ENCODE data around the gene FZD7.

The FZD7 gene

GRCh38 chr2:202065876-202066275 is 32.2 kb downstream of the FZD7 start:
- TF ChIP-seq ZFX (IDR thresholded peaks at IDR 0.05): no peak
- TF ChIP-seq, protein P1, sequence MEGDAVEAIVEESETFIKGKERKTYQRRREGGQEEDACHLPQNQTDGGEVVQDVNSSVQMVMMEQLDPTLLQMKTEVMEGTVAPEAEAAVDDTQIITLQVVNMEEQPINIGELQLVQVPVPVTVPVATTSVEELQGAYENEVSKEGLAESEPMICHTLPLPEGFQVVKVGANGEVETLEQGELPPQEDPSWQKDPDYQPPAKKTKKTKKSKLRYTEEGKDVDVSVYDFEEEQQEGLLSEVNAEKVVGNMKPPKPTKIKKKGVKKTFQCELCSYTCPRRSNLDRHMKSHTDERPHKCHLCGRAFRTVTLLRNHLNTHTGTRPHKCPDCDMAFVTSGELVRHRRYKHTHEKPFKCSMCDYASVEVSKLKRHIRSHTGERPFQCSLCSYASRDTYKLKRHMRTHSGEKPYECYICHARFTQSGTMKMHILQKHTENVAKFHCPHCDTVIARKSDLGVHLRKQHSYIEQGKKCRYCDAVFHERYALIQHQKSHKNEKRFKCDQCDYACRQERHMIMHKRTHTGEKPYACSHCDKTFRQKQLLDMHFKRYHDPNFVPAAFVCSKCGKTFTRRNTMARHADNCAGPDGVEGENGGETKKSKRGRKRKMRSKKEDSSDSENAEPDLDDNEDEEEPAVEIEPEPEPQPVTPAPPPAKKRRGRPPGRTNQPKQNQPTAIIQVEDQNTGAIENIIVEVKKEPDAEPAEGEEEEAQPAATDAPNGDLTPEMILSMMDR (conservative IDR thresholded peaks at IDR 0.05): no peak
- no peak overlapping the region for H3K27ac ChIP-seq

DNA sequence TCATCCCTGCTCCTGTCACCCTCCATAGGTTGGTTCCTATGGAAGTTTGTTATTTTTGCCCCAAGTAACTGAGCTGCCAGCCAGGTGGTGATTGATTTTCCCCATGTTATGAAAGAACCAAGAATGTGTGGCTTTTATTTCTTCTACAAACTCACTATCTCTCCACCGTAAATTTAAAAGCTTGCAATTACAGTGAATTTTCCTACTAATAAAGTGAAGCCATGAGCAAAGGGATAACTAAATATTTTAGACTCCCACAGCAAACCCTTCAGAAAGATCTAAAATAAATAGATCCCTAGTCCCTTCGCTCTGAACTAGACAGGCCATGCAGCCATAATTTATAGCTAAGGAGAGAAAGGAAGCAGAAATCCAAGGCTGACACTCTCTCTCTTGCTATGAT is 33.2 kb downstream of the FZD7 start:
- no peak overlapping the region for H3K27ac ChIP-seq
- TF ChIP-seq ZFX (IDR thresholded peaks at IDR 0.05): no peak
- TF ChIP-seq, protein P1 (conservative IDR thresholded peaks at IDR 0.05): no peak

DNA sequence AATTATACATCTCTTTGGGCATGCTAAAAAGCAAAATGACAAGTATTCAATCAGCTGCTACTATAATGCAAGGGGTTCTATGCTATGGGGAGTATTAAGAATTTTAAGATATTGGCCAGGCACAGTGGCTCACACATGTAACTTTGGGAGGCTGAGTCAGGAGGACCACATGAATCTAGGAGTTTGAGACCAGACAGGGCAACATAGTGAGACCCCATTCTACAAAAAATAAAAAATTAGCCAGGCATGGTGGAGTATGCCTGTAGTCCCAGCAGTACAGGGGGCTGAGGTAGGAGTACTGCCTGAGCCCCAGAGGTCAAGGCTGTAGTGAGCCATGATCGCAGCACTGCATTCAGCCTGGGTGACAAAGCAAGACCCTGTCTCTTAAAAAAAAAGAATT is 33.9 kb downstream of the FZD7 start:
- H3K27ac ChIP-seq: no peak overlapping the region
- no peak for TF ChIP-seq ZFX (IDR thresholded peaks at IDR 0.05)
- TF ChIP-seq, protein P1 (conservative IDR thresholded peaks at IDR 0.05): no peak

DNA sequence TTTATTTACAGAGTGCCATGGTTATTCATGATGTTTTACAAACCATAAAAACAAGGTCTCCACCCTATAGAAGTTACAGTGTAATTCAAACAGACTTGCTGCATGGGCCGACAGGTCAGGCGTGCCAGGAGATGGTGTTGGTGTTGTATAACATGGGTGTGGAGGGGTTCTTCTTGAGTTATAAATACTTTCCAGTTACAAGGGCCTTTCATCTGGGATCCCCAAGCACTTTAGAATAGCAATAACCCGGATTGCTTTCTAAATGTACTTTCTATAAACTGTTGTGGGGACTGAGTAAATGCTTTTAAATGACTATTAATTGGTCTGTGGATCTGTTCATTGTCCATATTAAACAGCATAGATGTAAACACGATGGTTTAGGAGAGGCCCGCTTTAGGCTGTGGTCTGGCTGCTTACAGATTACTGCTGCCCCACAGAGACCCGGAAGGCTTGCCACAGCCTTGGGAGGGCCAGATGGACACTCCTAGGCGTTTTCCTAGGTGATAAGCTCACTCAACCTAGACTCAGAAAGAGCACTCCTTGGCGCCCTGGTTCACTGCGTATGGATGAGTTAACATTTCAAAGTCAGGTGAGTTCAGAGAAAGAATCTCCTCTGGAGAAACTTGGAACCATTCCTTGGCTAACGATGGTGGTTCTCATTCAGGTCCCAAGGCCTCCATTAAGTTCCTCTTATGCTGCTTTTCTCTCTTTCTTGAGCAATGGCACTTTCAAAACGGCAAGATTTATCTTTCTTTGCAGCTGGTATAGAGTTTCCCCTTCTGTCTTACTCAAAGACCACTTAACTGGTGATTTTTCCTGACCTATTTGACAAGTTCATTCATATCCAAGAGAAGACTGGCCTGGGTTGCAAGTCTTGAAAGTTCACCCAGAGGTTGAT is 35.8 kb downstream of the FZD7 start:
- TF ChIP-seq, protein P1 (conservative IDR thresholded peaks at IDR 0.05): no peak
- TF ChIP-seq ZFX (IDR thresholded peaks at IDR 0.05): no peak
- no peak overlapping the region for H3K27ac ChIP-seq

GRCh38 chr2:202071107-202071506 is 37.5 kb downstream of the FZD7 start:
- no peak overlapping the region for H3K27ac ChIP-seq
- TF ChIP-seq ZFX (IDR thresholded peaks at IDR 0.05): no peak
- TF ChIP-seq, protein P1 (conservative IDR thresholded peaks at IDR 0.05): no peak

GRCh38 chr2:202072226-202072625 is 38.6 kb downstream of the FZD7 start:
- TF ChIP-seq ZFX (IDR thresholded peaks at IDR 0.05): no peak
- TF ChIP-seq, protein P1 (conservative IDR thresholded peaks at IDR 0.05): peak; percentile 25

DNA sequence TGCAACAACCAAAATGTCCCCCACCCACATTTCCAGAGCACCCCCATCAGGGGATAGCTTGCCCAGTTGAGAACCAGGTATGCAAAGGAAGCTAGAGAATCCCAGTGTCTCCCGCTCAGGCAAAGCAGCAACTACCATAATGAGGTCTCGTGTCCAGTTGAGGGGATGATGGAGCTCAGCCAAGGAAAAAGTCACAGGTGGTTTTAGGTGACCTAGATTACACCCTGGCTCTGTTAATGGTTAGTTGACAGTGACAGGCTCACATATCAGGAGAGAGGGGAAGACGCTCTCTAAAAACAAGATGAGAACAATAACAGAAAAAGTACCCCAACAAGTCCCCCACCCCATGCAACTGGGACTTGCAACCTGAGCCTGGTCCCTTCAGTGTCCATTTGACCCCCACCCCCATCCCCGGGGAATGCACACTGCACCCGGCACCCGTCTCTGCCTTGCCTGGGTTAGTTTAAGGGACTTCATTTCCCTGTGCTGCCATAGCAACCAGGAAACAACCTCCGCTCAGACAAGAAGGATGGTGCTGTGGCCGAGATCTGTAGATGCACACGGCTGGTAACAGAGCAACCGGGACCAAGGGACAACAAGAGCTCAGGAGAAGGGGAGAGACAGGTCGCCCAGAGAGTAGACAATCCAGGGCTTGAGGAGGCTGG is 39.2 kb downstream of the FZD7 start, which contains the start of gene KIAA2012:
Gene KIAA2012, plus strand, starts transcription at position 519 of the 665 bp plus-strand sequence. CDS start 373 bp downstream, outside the sequence.
- TF ChIP-seq ZFX (IDR thresholded peaks at IDR 0.05): no peak
- H3K27ac ChIP-seq: no peak within 1 kb of the TSS

More at GRCh38 chr2:202072226-202072625, 38.6 kb downstream of the FZD7 start:
- H3K27ac ChIP-seq: no peak overlapping the region

Measured in C4-2B (cell line).